CD4-positive, alpha-beta T cell treated with Interleukin-10 for 1 hour (primary cell): ENCODE measurements around the gene CAMTA1.

Source experiments
- DNase-seq: peaks from one replicate; pipeline ENCODE4 v3.0.0-alpha.2; 2020

Gene CAMTA1

GRCh38 chr1:7613106-7613850 lies 828.0 kb downstream of the CAMTA1 start:
- no peak for DNase-seq

DNA sequence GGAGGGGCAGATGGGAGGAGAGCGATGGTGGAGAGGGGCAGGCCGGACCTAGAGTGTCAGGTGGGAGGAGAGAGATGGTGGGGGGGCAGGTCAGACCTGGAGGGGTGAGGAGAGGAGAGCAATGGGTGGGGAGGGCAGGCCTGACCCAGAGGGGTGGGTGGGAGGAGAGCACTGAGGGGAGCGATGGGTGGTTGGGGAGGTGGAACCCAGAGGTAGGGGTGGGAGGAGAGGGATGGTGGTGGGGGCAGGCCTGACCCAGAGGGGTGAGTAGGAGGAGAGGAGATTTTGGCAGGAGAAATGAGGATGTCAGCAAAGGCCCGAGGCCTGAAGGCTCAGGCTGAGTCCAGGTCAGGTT lies 828.6 kb downstream of the CAMTA1 start:
- no peak for DNase-seq

- no peak for DNase-seq
Measured at GRCh38 chr1:7614576-7615074, 829.4 kb downstream of the CAMTA1 start.

DNA sequence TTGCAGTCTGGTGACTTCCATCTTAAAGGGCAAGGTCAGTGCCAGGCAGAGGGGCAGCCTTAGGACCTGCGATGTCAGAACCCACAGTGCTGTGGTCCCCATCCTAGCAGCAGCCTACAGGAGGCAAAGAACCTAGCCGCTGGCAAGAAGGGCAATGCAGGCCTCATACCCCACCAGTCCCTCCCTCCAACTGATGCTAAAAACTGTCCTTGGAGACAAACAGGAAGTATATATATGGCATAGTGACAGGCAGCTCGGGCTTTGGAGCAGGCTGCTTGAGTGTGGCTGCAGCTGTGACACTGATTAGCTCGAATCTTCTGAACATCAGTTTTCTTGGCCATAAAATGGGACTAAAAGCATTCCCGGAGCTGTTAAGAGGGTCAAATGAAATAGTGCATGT lies 829.9 kb downstream of the CAMTA1 start:
- DNase-seq, result no peak

GRCh38 chr1:7616076-7616832 lies 831.0 kb downstream of the CAMTA1 start:
- DNase-seq, result peak; percentile 1

DNA sequence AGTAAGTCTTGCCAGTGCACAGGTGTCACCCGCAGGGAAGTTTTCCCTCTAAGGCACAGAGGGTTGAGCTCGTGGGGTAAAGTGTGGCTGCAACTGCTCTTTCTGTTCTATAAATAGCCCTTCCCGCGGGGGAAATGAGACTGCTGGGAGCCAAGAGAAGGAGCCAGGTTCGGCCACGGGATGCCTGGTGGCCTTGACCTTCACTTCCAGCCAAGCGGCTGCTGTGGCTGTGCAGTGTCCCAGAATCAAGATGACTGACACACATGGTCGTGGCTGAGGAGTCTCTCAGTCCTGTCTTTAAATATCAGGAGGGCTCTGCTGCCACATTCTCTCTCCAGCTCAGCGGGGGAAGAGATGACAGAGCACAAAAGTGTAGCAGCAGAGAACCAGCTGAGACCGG lies 831.7 kb downstream of the CAMTA1 start:
- no peak for DNase-seq

DNA sequence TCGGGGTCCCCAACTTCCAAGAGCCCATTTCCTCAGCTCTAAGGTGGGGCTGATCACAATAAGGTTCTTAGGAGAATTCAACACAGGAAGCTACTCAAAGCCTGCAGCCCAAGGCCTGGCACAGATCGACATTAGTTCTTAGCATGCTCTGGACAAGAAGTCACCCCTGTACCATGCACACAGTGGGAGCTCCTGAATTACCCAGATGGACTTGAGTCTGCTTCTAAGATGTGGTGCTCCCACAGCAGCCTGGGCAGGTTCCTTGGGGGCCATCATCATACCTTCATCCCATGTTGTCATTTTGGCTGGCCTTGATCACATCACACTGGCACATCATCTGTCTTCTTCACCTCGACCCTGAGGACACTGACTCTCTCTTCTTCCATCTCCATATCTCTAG lies 832.6 kb downstream of the CAMTA1 start:
- DNase-seq, result no peak

GRCh38 chr1:7620196-7620595 lies 834.9 kb downstream of the CAMTA1 start:
- DNase-seq, result no peak

GRCh38 chr1:7621334-7622219 lies 836.3 kb downstream of the CAMTA1 start:
- DNase-seq, result no peak

GRCh38 chr1:7623842-7624241 lies 838.6 kb downstream of the CAMTA1 start:
- DNase-seq, result no peak

- no peak for DNase-seq
Measured at GRCh38 chr1:7624791-7625355, 839.6 kb downstream of the CAMTA1 start.

DNA sequence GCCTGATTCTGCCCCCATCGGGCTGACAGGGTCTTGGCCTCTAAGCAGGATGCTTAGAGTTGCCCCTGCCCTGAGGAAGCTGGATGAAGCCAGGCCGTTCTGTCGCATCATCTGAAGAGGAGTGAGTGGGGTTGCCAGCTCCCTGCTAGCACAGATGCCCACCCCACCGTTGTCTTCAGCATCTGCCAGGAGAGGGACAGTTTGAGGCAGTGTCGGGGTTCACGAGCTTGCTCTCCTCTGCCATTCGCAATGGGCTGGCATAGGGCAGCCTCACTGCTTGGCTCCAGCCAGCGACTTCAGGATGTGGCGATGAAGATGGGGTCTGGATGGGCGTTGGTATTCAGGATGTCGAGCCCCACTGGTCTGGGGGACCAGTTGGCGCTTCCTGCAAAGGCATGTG lies 840.1 kb downstream of the CAMTA1 start:
- DNase-seq, result no peak

DNA sequence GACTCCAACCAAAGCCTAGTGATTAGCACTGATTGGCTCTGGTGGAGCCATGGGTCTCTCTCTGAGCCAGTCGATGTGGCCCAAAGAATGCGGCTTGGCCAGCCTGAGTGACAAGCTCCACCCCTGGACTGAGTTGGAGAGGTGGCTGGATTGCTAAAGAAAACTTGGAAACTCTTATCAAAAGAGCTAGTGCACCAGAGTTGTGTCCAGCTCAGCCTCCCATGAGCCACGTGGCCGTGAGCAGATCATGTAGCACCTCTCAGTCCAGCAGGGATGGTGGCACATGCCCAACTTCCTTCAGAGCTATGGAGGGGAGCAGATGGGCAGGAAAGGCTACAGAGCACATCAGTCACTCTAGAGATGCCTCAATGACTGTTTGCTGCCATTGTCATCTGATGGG lies 843.0 kb downstream of the CAMTA1 start:
- no peak for DNase-seq

DNA sequence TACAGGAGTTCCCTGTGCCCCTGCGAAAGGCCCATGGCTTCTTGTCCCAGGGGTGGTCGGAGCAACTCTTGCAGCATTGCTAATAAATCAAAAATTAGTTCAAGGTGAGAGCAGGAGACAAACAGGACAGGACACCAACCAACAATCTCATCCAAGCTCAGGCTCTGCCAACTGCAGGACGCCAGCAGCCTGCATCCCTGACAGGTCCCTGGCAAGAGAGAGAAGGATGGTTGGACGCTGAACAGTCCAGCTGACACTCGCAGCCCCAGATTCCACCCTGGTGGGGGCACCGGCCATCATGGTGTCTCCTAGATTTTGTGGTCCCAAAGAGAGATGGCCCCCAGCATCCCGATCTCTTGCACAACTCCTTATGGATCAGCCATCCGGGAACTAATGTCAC lies 843.8 kb downstream of the CAMTA1 start:
- no peak for DNase-seq

DNA sequence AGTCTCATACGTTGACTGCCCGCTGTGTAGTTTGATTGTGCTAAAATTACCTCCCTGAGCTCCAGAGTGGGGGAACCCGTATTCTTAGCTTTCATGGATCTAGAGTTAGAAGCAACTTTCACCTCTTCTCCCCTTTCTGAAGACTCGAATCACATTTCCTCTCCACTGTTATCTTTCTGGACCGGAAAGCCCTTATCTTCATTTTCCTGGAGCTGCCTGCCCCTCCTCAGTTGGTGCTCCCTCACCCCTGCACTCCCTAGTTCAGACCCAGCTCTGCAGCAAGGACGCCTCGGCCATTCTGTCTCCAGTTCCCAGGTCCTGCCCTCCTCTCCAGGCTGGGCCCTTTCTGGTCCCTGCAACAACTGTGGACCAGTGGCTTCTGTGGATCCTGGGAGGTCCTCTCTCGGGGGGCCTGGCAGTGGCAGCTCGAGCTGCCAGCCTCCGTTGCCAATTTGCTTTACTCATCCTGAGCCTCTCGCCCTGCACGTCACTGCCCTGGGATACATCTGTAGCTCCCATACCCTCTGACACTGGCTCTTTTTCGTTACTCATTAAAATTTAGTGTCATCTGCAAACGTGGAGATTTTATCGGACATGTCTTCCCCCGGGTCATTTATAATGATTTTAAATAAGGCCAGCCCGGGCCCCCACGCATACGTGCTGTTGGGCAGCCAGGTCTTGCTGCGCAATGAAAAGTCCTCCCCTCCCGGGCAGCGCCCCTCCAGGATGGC lies 844.4 kb downstream of the CAMTA1 start:
- DNase-seq, result no peak

DNA sequence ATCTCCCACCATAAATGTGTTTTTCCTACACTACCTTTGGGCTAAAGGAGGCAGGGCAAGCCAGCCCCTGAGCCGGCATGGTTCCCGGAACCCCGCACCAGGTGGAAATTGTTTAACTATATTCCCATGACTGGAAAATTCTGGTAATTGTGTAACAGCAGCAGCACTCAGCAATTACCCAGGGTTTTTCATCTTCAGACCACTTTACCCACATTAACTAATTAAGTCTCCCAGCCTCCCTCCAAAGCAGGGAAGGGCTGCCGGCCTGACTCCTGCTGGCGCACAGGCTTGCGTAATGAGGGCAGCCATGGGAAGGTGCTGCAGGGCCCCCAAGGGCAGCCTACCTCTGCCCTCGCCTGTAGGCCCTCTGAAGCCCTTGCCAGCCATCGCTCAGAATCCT lies 845.1 kb downstream of the CAMTA1 start:
- no peak for DNase-seq

DNA sequence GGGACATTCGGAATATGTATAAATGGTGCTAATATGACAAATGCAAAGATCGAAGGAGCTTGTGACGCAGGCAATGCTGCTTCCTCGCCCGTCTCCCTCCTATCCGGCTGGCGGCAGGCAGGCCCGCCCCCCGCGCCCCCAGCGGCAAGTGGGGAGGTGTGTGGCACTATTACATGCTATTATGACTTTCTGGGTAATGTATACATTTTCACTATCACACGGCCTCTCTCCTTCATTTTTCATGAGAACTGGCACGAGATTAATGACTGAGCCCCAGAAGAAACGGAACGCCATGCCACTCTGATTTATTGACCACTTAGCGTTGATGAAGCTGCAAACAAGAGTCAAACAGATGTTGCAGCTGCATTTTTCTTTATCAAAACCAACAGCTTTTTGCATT lies 846.9 kb downstream of the CAMTA1 start:
- DNase-seq, result no peak

GRCh38 chr1:7632681-7633080 lies 847.4 kb downstream of the CAMTA1 start:
- DNase-seq, result no peak

GRCh38 chr1:7633506-7634245 lies 848.4 kb downstream of the CAMTA1 start:
- no peak for DNase-seq

DNA sequence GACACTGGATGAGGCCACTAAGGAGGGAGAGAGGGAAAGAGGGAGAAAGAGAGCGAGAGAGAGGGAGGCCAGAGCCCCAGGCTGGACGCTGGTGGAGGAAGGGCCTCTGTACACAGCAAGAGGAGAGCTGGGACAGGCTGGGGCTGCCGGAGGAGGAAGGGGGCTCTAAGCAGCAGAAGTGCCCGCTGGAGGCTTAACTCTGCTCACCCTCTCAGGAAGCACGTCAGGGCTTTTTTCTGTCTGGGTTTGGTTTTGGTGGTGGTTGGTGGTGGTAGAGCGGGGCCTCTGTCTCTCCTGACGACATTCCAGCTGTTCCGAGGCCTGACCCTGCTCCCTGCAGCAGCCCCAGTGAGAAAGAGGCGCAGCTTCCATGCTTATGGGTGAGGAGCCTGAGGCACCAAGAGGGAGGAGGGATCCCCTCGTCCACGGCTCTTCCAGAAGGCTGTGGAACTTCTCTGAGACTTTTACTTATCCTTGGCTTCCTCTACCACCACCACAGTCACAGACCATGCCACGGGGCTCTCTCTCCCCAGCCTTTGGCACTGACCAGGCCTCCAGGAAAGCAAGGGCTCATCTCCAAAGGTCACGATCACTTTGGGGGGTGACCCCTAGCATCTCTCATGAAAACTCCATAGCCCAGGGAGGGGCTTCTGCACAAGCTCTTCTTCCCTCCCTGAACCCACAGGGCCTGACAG lies 849.4 kb downstream of the CAMTA1 start:
- DNase-seq, result no peak
